ENCODE results near the gene SCFD2.
"Not testable (repeated sequence)": the region's sequence is repeated elsewhere in the genome, so short reads cannot be mapped to it uniquely, and the experiment has no call there.

Gene SCFD2

GRCh38 chr4:53185869-53186585 lies 179.8 kb downstream of the SCFD2 start:
- DNase-seq = peak; percentile 78

- DNase-seq = no peak
Observed at GRCh38 chr4:53183754-53184153, 182.1 kb downstream of the SCFD2 start.

- DNase-seq = not testable (repeated sequence)
Observed at GRCh38 chr4:53177751-53178150, 188.1 kb downstream of the SCFD2 start.

GRCh38 chr4:53175640-53176039 lies 190.2 kb downstream of the SCFD2 start:
- no peak for DNase-seq

- no peak for DNase-seq
Observed at GRCh38 chr4:53174823-53175222, 191.0 kb downstream of the SCFD2 start.

GRCh38 chr4:53173576-53173975 lies 192.3 kb downstream of the SCFD2 start:
- no peak for DNase-seq

GRCh38 chr4:53171797-53172196 lies 194.1 kb downstream of the SCFD2 start:
- DNase-seq = no peak

- no peak for DNase-seq
Observed at GRCh38 chr4:53169695-53170617, 195.9 kb downstream of the SCFD2 start.

GRCh38 chr4:53168228-53168627 lies 197.6 kb downstream of the SCFD2 start:
- DNase-seq = no peak

- DNase-seq = no peak
Observed at GRCh38 chr4:53162969-53163368, 202.9 kb downstream of the SCFD2 start.

GRCh38 chr4:53161787-53162433 lies 204.0 kb downstream of the SCFD2 start:
- DNase-seq = no peak

- DNase-seq = peak; percentile 46
Observed at GRCh38 chr4:53161051-53161786, 204.6 kb downstream of the SCFD2 start.

GRCh38 chr4:53156896-53157295 lies 209.0 kb downstream of the SCFD2 start:
- DNase-seq = no peak

- DNase-seq = no peak
Observed at GRCh38 chr4:53152467-53152866, 213.4 kb downstream of the SCFD2 start.

GRCh38 chr4:53151489-53151788 lies 214.4 kb downstream of the SCFD2 start:
- no peak for DNase-seq

GRCh38 chr4:53150631-53151488 lies 215.0 kb downstream of the SCFD2 start:
- no peak for DNase-seq

- no peak for DNase-seq
Observed at GRCh38 chr4:53147711-53148110, 218.2 kb downstream of the SCFD2 start.

- DNase-seq = no peak
Observed at GRCh38 chr4:53147197-53147596, 218.7 kb downstream of the SCFD2 start.

GRCh38 chr4:53141308-53141707 lies 224.6 kb downstream of the SCFD2 start:
- no peak for DNase-seq

- not testable (repeated sequence) for DNase-seq
Observed at GRCh38 chr4:53139256-53139655, 226.6 kb downstream of the SCFD2 start.

GRCh38 chr4:53137468-53137867 lies 228.4 kb downstream of the SCFD2 start:
- no peak for DNase-seq

- DNase-seq = no peak
Observed at GRCh38 chr4:53136954-53137353, 228.9 kb downstream of the SCFD2 start.
